GM21423 (cell line): ENCODE data around the gene PNPLA7.

Source experiments
- ATAC-seq: cut with Tn5 transposase; IDR thresholded peaks from one replicate; pipeline ENCODE4 v1.9.1; 2021; ENCODE audit warnings: mild to moderate bottlenecking, moderate library complexity; ENCODE audit not compliant: unreplicated experiment

PNPLA7 gene

GRCh38 chr9:137462986-137463930 is 86.9 kb downstream of the PNPLA7 start:
- no peak for ATAC-seq

- no peak for ATAC-seq
Observed at GRCh38 chr9:137462396-137462985, 87.7 kb downstream of the PNPLA7 start.

- peak; percentile 60 for ATAC-seq
Observed at GRCh38 chr9:137461663-137462395, 88.4 kb downstream of the PNPLA7 start.

GRCh38 chr9:137461316-137461662 is 88.9 kb downstream of the PNPLA7 start:
- no peak for ATAC-seq

- ATAC-seq: no peak
Observed at GRCh38 chr9:137460363-137461315, 89.6 kb downstream of the PNPLA7 start.

GRCh38 chr9:137459601-137460362 is 90.4 kb downstream of the PNPLA7 start:
- no peak for ATAC-seq

GRCh38 chr9:137459152-137459600 is 91.0 kb downstream of the PNPLA7 start, which contains the start of gene NSMF:
TSS of gene NSMF (minus strand) at chr9:137459334. CDS start at chr9:137459102, 232 bp downstream.
- ATAC-seq: peak; percentile 58

GRCh38 chr9:137458194-137459151 is 91.7 kb downstream of the PNPLA7 start:
- ATAC-seq: no peak

GRCh38 chr9:137457406-137458193 is 92.6 kb downstream of the PNPLA7 start:
- no peak for ATAC-seq

GRCh38 chr9:137456864-137457405 is 93.3 kb downstream of the PNPLA7 start:
- ATAC-seq: no peak

GRCh38 chr9:137456061-137456863 is 93.9 kb downstream of the PNPLA7 start:
- no peak for ATAC-seq

- ATAC-seq: no peak
Observed at GRCh38 chr9:137455359-137455991, 94.7 kb downstream of the PNPLA7 start.

GRCh38 chr9:137454597-137455358 is 95.4 kb downstream of the PNPLA7 start:
- ATAC-seq: no peak

GRCh38 chr9:137454145-137454596 is 96.0 kb downstream of the PNPLA7 start:
- peak; percentile 33 for ATAC-seq

- ATAC-seq: peak; percentile 51
Observed at GRCh38 chr9:137453643-137454081, 96.5 kb downstream of the PNPLA7 start.
